Activated T-cell treated with anti-CD3 and anti-CD28 coated beads, Interleukin-2, amount 50 U/mL, for 1 hour (primary cell): ENCODE results near the gene KCNH1.
"Not testable (repeated sequence)": the region's sequence is repeated elsewhere in the genome, so short reads cannot be mapped to it uniquely, and the experiment has no call there.

Experiments used
- DNase-seq: peaks from one replicate; pipeline ENCODE4 v3.0.0-alpha.2; 2020

KCNH1 gene

GRCh38 chr1:211007830-211008229 is 126.1 kb downstream of the KCNH1 start:
- no peak for DNase-seq

GRCh38 chr1:210995931-210996330 is 138.0 kb downstream of the KCNH1 start:
- not testable (repeated sequence) for DNase-seq

- DNase-seq, result no peak
These were observed 141.1 kb downstream of the KCNH1 start for GRCh38 chr1:210992837-210993236.

GRCh38 chr1:210989905-210990304 is 144.0 kb downstream of the KCNH1 start:
- DNase-seq, result no peak

GRCh38 chr1:210981490-210981889 is 152.5 kb downstream of the KCNH1 start:
- DNase-seq, result no peak

- no peak for DNase-seq
These were observed 153.9 kb downstream of the KCNH1 start for GRCh38 chr1:210980082-210980481.

GRCh38 chr1:210978974-210979354 is 155.0 kb downstream of the KCNH1 start:
- DNase-seq, result no peak

GRCh38 chr1:210978316-210978973 is 155.5 kb downstream of the KCNH1 start:
- no peak for DNase-seq

- DNase-seq, result no peak
These were observed 182.7 kb downstream of the KCNH1 start for GRCh38 chr1:210951279-210951678.

- DNase-seq, result peak; percentile 45
These were observed 183.9 kb downstream of the KCNH1 start for GRCh38 chr1:210949940-210950546.

- DNase-seq, result no peak
These were observed 184.5 kb downstream of the KCNH1 start for GRCh38 chr1:210949489-210949888.

- DNase-seq, result no peak
These were observed 184.9 kb downstream of the KCNH1 start for GRCh38 chr1:210949039-210949438.

GRCh38 chr1:210944252-210944651 is 189.7 kb downstream of the KCNH1 start:
- no peak for DNase-seq

GRCh38 chr1:210942513-210942912 is 191.4 kb downstream of the KCNH1 start:
- no peak for DNase-seq

GRCh38 chr1:210940081-210940617 is 193.8 kb downstream of the KCNH1 start:
- no peak for DNase-seq

- DNase-seq, result no peak
These were observed 195.5 kb downstream of the KCNH1 start for GRCh38 chr1:210938416-210938925.

GRCh38 chr1:210937846-210938245 is 196.1 kb downstream of the KCNH1 start:
- DNase-seq, result no peak

- DNase-seq, result no peak
These were observed 198.0 kb downstream of the KCNH1 start for GRCh38 chr1:210935905-210936304.

- no peak for DNase-seq
These were observed 201.8 kb downstream of the KCNH1 start for GRCh38 chr1:210932104-210932503.

GRCh38 chr1:210922666-210923065 is 211.3 kb downstream of the KCNH1 start:
- no peak for DNase-seq

GRCh38 chr1:210920716-210921694 is 212.9 kb downstream of the KCNH1 start:
- DNase-seq, result no peak

- DNase-seq, result no peak
These were observed 213.7 kb downstream of the KCNH1 start for GRCh38 chr1:210920258-210920657.

- no peak for DNase-seq
These were observed 215.1 kb downstream of the KCNH1 start for GRCh38 chr1:210918893-210919292.
